ENCODE results near the gene ZNF431.
"Not testable (repeated sequence)": the region's sequence is repeated elsewhere in the genome, so short reads cannot be mapped to it uniquely, and the experiment has no call there.

DNA sequence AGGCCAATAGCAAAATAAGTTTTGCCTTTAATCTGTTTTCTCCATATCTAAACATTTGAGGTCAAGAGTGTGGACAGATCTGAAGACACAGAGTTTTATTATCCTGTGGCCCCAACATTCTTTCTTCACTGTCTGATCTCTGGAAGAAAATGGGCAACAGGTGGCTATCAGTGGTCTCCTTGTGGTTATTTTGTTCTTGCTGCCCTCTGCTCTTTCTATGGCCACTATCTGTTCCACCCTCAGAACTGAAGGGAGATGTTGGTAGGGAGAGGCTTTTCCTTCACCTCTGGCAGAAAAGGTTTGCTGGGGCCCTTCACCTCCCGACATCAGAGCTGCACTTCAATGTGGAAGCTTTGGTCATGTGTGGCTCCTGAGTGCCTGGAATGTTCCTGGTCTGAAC is 834 bp upstream of the ZNF431 start:
- TF ChIP-seq, protein P1, sequence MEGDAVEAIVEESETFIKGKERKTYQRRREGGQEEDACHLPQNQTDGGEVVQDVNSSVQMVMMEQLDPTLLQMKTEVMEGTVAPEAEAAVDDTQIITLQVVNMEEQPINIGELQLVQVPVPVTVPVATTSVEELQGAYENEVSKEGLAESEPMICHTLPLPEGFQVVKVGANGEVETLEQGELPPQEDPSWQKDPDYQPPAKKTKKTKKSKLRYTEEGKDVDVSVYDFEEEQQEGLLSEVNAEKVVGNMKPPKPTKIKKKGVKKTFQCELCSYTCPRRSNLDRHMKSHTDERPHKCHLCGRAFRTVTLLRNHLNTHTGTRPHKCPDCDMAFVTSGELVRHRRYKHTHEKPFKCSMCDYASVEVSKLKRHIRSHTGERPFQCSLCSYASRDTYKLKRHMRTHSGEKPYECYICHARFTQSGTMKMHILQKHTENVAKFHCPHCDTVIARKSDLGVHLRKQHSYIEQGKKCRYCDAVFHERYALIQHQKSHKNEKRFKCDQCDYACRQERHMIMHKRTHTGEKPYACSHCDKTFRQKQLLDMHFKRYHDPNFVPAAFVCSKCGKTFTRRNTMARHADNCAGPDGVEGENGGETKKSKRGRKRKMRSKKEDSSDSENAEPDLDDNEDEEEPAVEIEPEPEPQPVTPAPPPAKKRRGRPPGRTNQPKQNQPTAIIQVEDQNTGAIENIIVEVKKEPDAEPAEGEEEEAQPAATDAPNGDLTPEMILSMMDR (IDR thresholded peaks at IDR 0.05) = not testable (repeated sequence)
- TF ChIP-seq, protein P2, sequence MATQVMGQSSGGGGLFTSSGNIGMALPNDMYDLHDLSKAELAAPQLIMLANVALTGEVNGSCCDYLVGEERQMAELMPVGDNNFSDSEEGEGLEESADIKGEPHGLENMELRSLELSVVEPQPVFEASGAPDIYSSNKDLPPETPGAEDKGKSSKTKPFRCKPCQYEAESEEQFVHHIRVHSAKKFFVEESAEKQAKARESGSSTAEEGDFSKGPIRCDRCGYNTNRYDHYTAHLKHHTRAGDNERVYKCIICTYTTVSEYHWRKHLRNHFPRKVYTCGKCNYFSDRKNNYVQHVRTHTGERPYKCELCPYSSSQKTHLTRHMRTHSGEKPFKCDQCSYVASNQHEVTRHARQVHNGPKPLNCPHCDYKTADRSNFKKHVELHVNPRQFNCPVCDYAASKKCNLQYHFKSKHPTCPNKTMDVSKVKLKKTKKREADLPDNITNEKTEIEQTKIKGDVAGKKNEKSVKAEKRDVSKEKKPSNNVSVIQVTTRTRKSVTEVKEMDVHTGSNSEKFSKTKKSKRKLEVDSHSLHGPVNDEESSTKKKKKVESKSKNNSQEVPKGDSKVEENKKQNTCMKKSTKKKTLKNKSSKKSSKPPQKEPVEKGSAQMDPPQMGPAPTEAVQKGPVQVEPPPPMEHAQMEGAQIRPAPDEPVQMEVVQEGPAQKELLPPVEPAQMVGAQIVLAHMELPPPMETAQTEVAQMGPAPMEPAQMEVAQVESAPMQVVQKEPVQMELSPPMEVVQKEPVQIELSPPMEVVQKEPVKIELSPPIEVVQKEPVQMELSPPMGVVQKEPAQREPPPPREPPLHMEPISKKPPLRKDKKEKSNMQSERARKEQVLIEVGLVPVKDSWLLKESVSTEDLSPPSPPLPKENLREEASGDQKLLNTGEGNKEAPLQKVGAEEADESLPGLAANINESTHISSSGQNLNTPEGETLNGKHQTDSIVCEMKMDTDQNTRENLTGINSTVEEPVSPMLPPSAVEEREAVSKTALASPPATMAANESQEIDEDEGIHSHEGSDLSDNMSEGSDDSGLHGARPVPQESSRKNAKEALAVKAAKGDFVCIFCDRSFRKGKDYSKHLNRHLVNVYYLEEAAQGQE (IDR thresholded peaks at IDR 0.05; ENCODE audit: low read depth, low read length) = not testable (repeated sequence)
- TF ChIP-seq RAD21 (IDR thresholded peaks at IDR 0.05; ENCODE audit: low read length); RCOR1 (IDR thresholded peaks at IDR 0.05; ENCODE audit: low read length); YY1 (IDR thresholded peaks at IDR 0.05; ENCODE audit: low read depth); JUND (IDR thresholded peaks at IDR 0.05); CHD2 (IDR thresholded peaks at IDR 0.05; ENCODE audit: low read length, partially characterized antibody); SMC3 (IDR thresholded peaks at IDR 0.05; ENCODE audit: low read depth, low read length); EP300 (IDR thresholded peaks at IDR 0.05; ENCODE audit: borderline replicate concordance in 1 of 2, low read depth in 1 of 2, low read length in 1 of 2): not testable (repeated sequence)
- TF ChIP-seq, protein P3, sequence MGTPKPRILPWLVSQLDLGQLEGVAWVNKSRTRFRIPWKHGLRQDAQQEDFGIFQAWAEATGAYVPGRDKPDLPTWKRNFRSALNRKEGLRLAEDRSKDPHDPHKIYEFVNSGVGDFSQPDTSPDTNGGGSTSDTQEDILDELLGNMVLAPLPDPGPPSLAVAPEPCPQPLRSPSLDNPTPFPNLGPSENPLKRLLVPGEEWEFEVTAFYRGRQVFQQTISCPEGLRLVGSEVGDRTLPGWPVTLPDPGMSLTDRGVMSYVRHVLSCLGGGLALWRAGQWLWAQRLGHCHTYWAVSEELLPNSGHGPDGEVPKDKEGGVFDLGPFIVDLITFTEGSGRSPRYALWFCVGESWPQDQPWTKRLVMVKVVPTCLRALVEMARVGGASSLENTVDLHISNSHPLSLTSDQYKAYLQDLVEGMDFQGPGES (IDR thresholded peaks at IDR 0.05; ENCODE audit: low read depth, low read length) = not testable (repeated sequence)
